ENCODE measurements around the gene IL4. TPM values are rescaled to one million over a fixed set of nuclear protein-coding genes. Genes with fewer than 3 reads are reported as not detected.

The IL4 gene
- total RNA-seq, 1 experiment from 2014 or later: not detected

DNA sequence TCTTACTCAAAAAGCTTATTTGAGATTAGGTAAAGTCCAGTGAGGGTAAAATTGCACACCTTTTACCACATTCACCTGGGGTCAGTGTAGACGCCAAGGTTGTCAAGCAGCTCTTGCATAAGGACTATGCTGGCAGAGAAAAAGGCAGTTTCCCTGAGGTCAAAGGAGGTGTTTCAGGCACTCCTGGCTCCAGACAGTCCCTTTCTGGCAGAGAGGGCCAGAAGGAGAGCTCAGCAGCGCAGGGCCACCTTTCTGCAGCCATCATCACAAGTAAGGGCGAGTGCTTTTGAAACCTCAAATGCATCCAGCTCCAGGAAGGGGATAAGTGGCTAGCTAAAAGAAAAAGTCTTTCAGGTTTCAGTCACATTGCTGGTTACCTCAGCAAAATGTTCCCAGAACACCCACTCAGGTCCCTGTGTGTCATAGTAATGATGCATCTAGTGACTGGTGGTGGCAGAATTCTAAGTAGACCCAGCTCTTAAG, 32.5 kb upstream of the IL4 start:
- intact Hi-C loops (cut with micrococcal nuclease; ENCODE audit: unreplicated experiment): no loop called here
- Mint-ChIP-seq H3K4me3 (ENCODE audit: low read depth, unreplicated experiment) (no peak overlapping the region), H3K36me3 (ENCODE audit: insufficient read depth, unreplicated experiment) (peaks cover 12% of the 10 kb centered on the region), H3K9me3 (ENCODE audit: low read depth, unreplicated experiment) (no peaks in the 10 kb centered on the region), H3K27me3 (ENCODE audit: unreplicated experiment) (no peaks in the 10 kb centered on the region), H3K27ac (ENCODE audit: unreplicated experiment) (no peak overlapping the region), H3K4me1 (ENCODE audit: low read depth, unreplicated experiment) (no peaks in the 10 kb centered on the region)
- BruUV-seq (replicated peaks): no TSS peak
- TF ChIP-seq CTCF (IDR thresholded peaks at IDR 0.05; ENCODE audit: unreplicated experiment): no peak
- CTCF ChIA-PET: no interaction called here
- DNase-seq: no peak

GRCh38 chr5:132641841-132642240, 31.9 kb upstream of the IL4 start:
- no peak overlapping the region for H3K27ac Mint-ChIP-seq (ENCODE audit: unreplicated experiment)
- no peak for TF ChIP-seq CTCF (IDR thresholded peaks at IDR 0.05; ENCODE audit: unreplicated experiment)
- H3K27me3 Mint-ChIP-seq (ENCODE audit: unreplicated experiment): no peaks in the 10 kb centered on the region
- no peak for DNase-seq
- BruUV-seq (replicated peaks): no TSS peak
- no peak overlapping the region for H3K4me3 Mint-ChIP-seq (ENCODE audit: low read depth, unreplicated experiment)
- CTCF ChIA-PET: no interaction called here
- intact Hi-C loops (cut with micrococcal nuclease; ENCODE audit: unreplicated experiment): no loop called here
- peaks cover 12% of the 10 kb centered on the region for H3K36me3 Mint-ChIP-seq (ENCODE audit: insufficient read depth, unreplicated experiment)
- no peaks in the 10 kb centered on the region for H3K9me3 Mint-ChIP-seq (ENCODE audit: low read depth, unreplicated experiment)
- no peaks in the 10 kb centered on the region for H3K4me1 Mint-ChIP-seq (ENCODE audit: low read depth, unreplicated experiment)

DNA sequence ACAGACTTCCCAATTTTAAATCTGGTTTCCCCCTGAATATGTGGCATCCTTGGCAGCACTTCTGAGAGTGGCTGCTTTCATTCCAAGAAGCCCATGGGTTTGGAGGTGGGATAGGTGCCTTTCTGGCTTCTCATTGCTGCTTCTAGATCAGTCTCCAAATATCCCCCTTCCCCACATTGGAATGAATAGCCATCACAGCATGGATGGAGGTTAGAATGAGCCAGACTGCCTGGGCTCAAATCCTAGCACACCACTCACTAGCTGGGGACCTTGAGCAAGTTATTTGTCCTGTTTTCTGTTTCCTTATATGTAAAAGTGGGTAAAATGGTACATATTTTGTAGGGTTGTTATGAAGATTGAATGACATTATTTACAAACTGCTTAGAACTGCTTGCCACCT, 29.6 kb upstream of the IL4 start:
- Mint-ChIP-seq H3K27ac (ENCODE audit: unreplicated experiment) (no peak overlapping the region), H3K4me3 (ENCODE audit: low read depth, unreplicated experiment) (no peak overlapping the region)

GRCh38 chr5:132646583-132647266, 27.1 kb upstream of the IL4 start:
- no TSS peak for BruUV-seq (replicated peaks)
- Mint-ChIP-seq H3K36me3 (ENCODE audit: insufficient read depth, unreplicated experiment) (peaks cover 12% of the 10 kb centered on the region), H3K4me3 (ENCODE audit: low read depth, unreplicated experiment) (no peak overlapping the region), H3K27me3 (ENCODE audit: unreplicated experiment) (no peaks in the 10 kb centered on the region), H3K4me1 (ENCODE audit: low read depth, unreplicated experiment) (no peaks in the 10 kb centered on the region), H3K9me3 (ENCODE audit: low read depth, unreplicated experiment) (no peaks in the 10 kb centered on the region), H3K27ac (ENCODE audit: unreplicated experiment) (no peak overlapping the region)
- intact Hi-C loops (cut with micrococcal nuclease; ENCODE audit: unreplicated experiment): no loop called here
- CTCF ChIA-PET: no interaction called here
- DNase-seq: no peak
- no peak for TF ChIP-seq CTCF (IDR thresholded peaks at IDR 0.05; ENCODE audit: unreplicated experiment)

More for the DNA sequence above, 29.6 kb upstream of the IL4 start:
- no peaks in the 10 kb centered on the region for H3K9me3 Mint-ChIP-seq (ENCODE audit: low read depth, unreplicated experiment)
- BruUV-seq (replicated peaks): no TSS peak
- no peak for TF ChIP-seq CTCF (IDR thresholded peaks at IDR 0.05; ENCODE audit: unreplicated experiment)
- H3K4me1 Mint-ChIP-seq (ENCODE audit: low read depth, unreplicated experiment): no peaks in the 10 kb centered on the region
- intact Hi-C loops (cut with micrococcal nuclease; ENCODE audit: unreplicated experiment): no loop called here
- no peaks in the 10 kb centered on the region for H3K27me3 Mint-ChIP-seq (ENCODE audit: unreplicated experiment)
- no peak for DNase-seq
- CTCF ChIA-PET: no interaction called here
- H3K36me3 Mint-ChIP-seq (ENCODE audit: insufficient read depth, unreplicated experiment): peaks cover 12% of the 10 kb centered on the region

All from Calu3 (cell line).